HEK293 (cell line): ENCODE data around the gene ZNF524.
A peak's percentile ranks its signal among the peaks of the same experiment; 100 is the strongest.

Source experiments
- CTCF ChIA-PET: fragments of 350-600 bp; formaldehyde crosslinking; extraction: SDS; loops from one replicate; lab custom pipeline; 2021; ENCODE audit warnings: antibody characterized with exemption; lab: Yijun Ruan, JAX
- POLR2A ChIA-PET: fragments of 300-600 bp; formaldehyde crosslinking; extraction: SDS; loops from one replicate; lab custom pipeline; 2020; ENCODE audit warnings: antibody characterized with exemption, inconsistent platforms; lab: Yijun Ruan, JAX
- H3K27ac ChIP-seq: fragments of 200-500 bp; sonication (Bioruptor generic); 2 replicates; pipeline ENCODE4 v1.5.1; 2014; ENCODE audit warnings: low read depth, low read length, control low read depth, inconsistent platforms; ENCODE audit errors: extremely low read depth
- H3K36me3 ChIP-seq, 2 experiments: fragments of 200-500 bp in 1 of 2; sonication (Bioruptor generic) in 1 of 2; 1 replicate in 1 of 2; 2 replicates in 1 of 2; pipeline ENCODE4 v1.5.1; 2014 to 2017; ENCODE audit warnings: inconsistent platforms in 2 of 2, low read length in 2 of 2; ENCODE audit not compliant: control insufficient read depth in 2 of 2, insufficient read depth in 1 of 2
- H3K4me1 ChIP-seq: fragments of 200-500 bp; sonication (Bioruptor generic); 2 replicates; pipeline ENCODE4 v1.5.1; 2014; ENCODE audit warnings: mild to moderate bottlenecking, low read length, inconsistent platforms; ENCODE audit not compliant: control insufficient read depth, insufficient read depth
- H3K4me3 ChIP-seq: 2 replicates; pipeline ENCODE4 v1.5.1; 2011; ENCODE audit warnings: low read depth, mild to moderate bottlenecking, control low read depth, low read length, moderate library complexity
- H3K9me3 ChIP-seq: fragments of 200-500 bp; sonication (Bioruptor generic); 2 replicates; pipeline ENCODE4 v1.5.1; 2014; ENCODE audit warnings: low read depth, low read length, inconsistent platforms; ENCODE audit not compliant: control insufficient read depth, insufficient read depth
- BCL11A ChIP-seq: fragments of 450-650 bp; formaldehyde crosslinking; IDR thresholded peaks from 2 replicates; pipeline ENCODE4 v1.5.1; 2016; ENCODE audit warnings: low read depth, missing biosample characterization, missing genetic modification characterization
- OVOL3 ChIP-seq: fragments of 450-650 bp; formaldehyde crosslinking; IDR thresholded peaks from 2 replicates; pipeline ENCODE4 v1.5.1; 2016; ENCODE audit warnings: missing biosample characterization, missing genetic modification characterization
- PRDM4 ChIP-seq: fragments of 450-650 bp; formaldehyde crosslinking; IDR thresholded peaks from 2 replicates; pipeline ENCODE4 v1.5.1; 2017; ENCODE audit warnings: missing biosample characterization, missing genetic modification characterization
- ZBTB10 ChIP-seq: fragments of 450-650 bp; formaldehyde crosslinking; IDR thresholded peaks from 2 replicates; pipeline ENCODE4 v1.5.1; 2016; ENCODE audit warnings: missing biosample characterization, missing genetic modification characterization
- ZBTB21 ChIP-seq: fragments of 450-650 bp; formaldehyde crosslinking; IDR thresholded peaks from 2 replicates; pipeline ENCODE4 v1.5.1; 2017; ENCODE audit warnings: missing biosample characterization, missing genetic modification characterization
- ZNF155 ChIP-seq: fragments of 450-650 bp; formaldehyde crosslinking; IDR thresholded peaks from 2 replicates; pipeline ENCODE4 v1.5.1; 2016; ENCODE audit warnings: missing biosample characterization, missing genetic modification characterization
- ZNF239 ChIP-seq: fragments of 450-650 bp; formaldehyde crosslinking; IDR thresholded peaks from 2 replicates; pipeline ENCODE4 v1.5.1; 2016; ENCODE audit warnings: missing biosample characterization, missing genetic modification characterization
- ZNF311 ChIP-seq: fragments of 450-650 bp; formaldehyde crosslinking; IDR thresholded peaks from 2 replicates; pipeline ENCODE4 v1.5.1; 2017; ENCODE audit warnings: missing biosample characterization, missing genetic modification characterization, borderline replicate concordance
- ZNF404 ChIP-seq: fragments of 450-650 bp; formaldehyde crosslinking; IDR thresholded peaks from 2 replicates; pipeline ENCODE4 v1.5.1; 2017; ENCODE audit warnings: missing biosample characterization, missing genetic modification characterization
- ZNF501 ChIP-seq: fragments of 450-650 bp; formaldehyde crosslinking; IDR thresholded peaks from 2 replicates; pipeline ENCODE4 v1.5.1; 2016; ENCODE audit warnings: missing biosample characterization, missing genetic modification characterization
- ZNF510 ChIP-seq: fragments of 450-650 bp; formaldehyde crosslinking; IDR thresholded peaks from 2 replicates; pipeline ENCODE4 v1.5.1; 2018; ENCODE audit warnings: mild to moderate bottlenecking, missing genetic modification characterization, missing biosample characterization; ENCODE audit not compliant: insufficient replicate concordance
- ZNF629 ChIP-seq: fragments of 450-650 bp; formaldehyde crosslinking; IDR thresholded peaks from 2 replicates; pipeline ENCODE4 v1.5.1; 2017; ENCODE audit warnings: missing biosample characterization, missing genetic modification characterization
- ZNF654 ChIP-seq: fragments of 450-650 bp; formaldehyde crosslinking; IDR thresholded peaks from 2 replicates; pipeline ENCODE4 v1.5.1; 2016; ENCODE audit warnings: low read depth, missing biosample characterization, missing genetic modification characterization
- ZNF677 ChIP-seq: fragments of 450-650 bp; IDR thresholded peaks from 2 replicates; pipeline ENCODE4 v1.5.0; 2018; ENCODE audit warnings: missing biosample characterization, mild to moderate bottlenecking, missing genetic modification characterization, moderate library complexity
- ZNF747 ChIP-seq: fragments of 450-650 bp; formaldehyde crosslinking; IDR thresholded peaks from 2 replicates; pipeline ENCODE4 v1.5.1; 2016; ENCODE audit warnings: missing biosample characterization, missing genetic modification characterization
- ZSCAN4 ChIP-seq: fragments of 450-650 bp; formaldehyde crosslinking; IDR thresholded peaks from 2 replicates; pipeline ENCODE4 v1.5.1; 2017; ENCODE audit warnings: missing biosample characterization, missing genetic modification characterization

Gene ZNF524

GRCh38 chr19:55611300-55611982 lies 11.4 kb downstream of the ZNF524 start:
- 0 out of 2 replicates have a peak, but pooled peaks have one; percentile 18 for TF ChIP-seq ZBTB10 (tag by site-specific recombination)
- no peak for TF ChIP-seq ZNF311 (tag by site-specific recombination)
- no peaks in the 10 kb centered on the region for H3K9me3 ChIP-seq
- ChIA-PET POLR2A (interaction anchor here (0.6 kb wide), 1 partner anchor 13 kb away, joined by 4 read pairs; the partner anchor contains the start of gene ZNF784), CTCF (interaction anchor here (0.6 to 1.8 kb wide), 6 partner anchors 20 to 959 kb away, joined by 3 to 8 read pairs (median 4); no protein-coding TSS in a partner anchor)
- H3K4me1 ChIP-seq = peaks cover 4% of the 10 kb centered on the region; the same call in 1 of the 2 replicates
- H3K27ac ChIP-seq = no peak overlapping the region
- H3K4me3 ChIP-seq = no peak overlapping the region
- peaks cover 17 to 48% of the 10 kb centered on the region in 2 experiments; a peak in 2 of 3 replicates for H3K36me3 ChIP-seq

GRCh38 chr19:55611983-55612645 lies 12.0 kb downstream of the ZNF524 start:
- Histone ChIP-seq H3K27ac (no peak overlapping the region), H3K9me3 (no peaks in the 10 kb centered on the region), H3K4me1 (no peaks in the 10 kb centered on the region), H3K36me3 (peaks cover 14 to 47% of the 10 kb centered on the region in 2 experiments; a peak in 2 of 3 replicates)
- CTCF ChIA-PET = interaction anchor here (0.7 to 1.1 kb wide), 5 partner anchors 13 to 108 kb away, joined by 3 to 6 read pairs (median 3); partner anchors contain the start of gene ZNF784
- POLR2A ChIA-PET = interaction anchor here (0.6 kb wide), 1 partner anchor 86 kb away, joined by 7 read pairs; no protein-coding TSS in a partner anchor
- no peak for TF ChIP-seq ZSCAN4 (tag by site-specific recombination)
- TF ChIP-seq PRDM4 (tag by site-specific recombination) = no peak
- TF ChIP-seq ZNF404 (tag by site-specific recombination) = no peak
- no peak for TF ChIP-seq ZNF629 (tag by site-specific recombination)
- no peak for TF ChIP-seq ZNF677 (tag by site-specific recombination)
- TF ChIP-seq ZNF654 (tag by site-specific recombination) = no peak
- TF ChIP-seq BCL11A = no peak
- TF ChIP-seq ZBTB21 (tag by site-specific recombination) = no peak
- TF ChIP-seq ZNF501 = no peak
- no peak for TF ChIP-seq ZNF510 (tag by site-specific recombination)
- TF ChIP-seq ZNF239 = no peak
- no peak for TF ChIP-seq ZNF747 (tag by site-specific recombination)
- no peak for TF ChIP-seq OVOL3
- TF ChIP-seq ZNF155 (tag by site-specific recombination) = no peak
- TF ChIP-seq, all 188 proteins: peak for 0
- H3K4me3 ChIP-seq = no peak overlapping the region
